ENCODE results near the gene FASTK.

- TF ChIP-seq CTCF (IDR thresholded peaks at IDR 0.05 in 8 of 11, conservative IDR thresholded peaks at IDR 0.05 in 3 of 11) (no peak), POLR2A (IDR thresholded peaks at IDR 0.05) (no peak)
These were observed 14.1 kb upstream of the FASTK start for GRCh38 chr7:151094675-151095074.
